Measurements from ENCODE around the gene INTS14. TPM values are rescaled to one million over a fixed set of nuclear protein-coding genes. Genes with fewer than 3 reads are reported as not detected.
A peak's percentile ranks its signal among the peaks of the same experiment; 100 is the strongest.

The INTS14 gene
- total RNA-seq (2022) (50.1 and 55.6 TPM in 2 replicates), Bru-seq, nascent RNA (percentile 83 among the genes with signal in this experiment), BruChase-seq, experiment 1, labeled RNA remaining after a 6-hour chase (percentile 80 among the genes with signal in this experiment), BruChase-seq, experiment 2, labeled RNA remaining after a 2-hour chase (percentile 80 among the genes with signal in this experiment)
- long read RNA-seq, transcript INTS14-201 (12 exons, 2,393 nt) = major isoform, 27 of 80 reads
- long read RNA-seq, transcript INTS14-217 (12 exons, 2,615 nt) = minor isoform, 26 of 80 reads
- long read RNA-seq, partial matches to known transcripts = 8 of 80 reads
- long read RNA-seq, other reads (novel, unspliced or antisense) = 16 of 80 reads

DNA sequence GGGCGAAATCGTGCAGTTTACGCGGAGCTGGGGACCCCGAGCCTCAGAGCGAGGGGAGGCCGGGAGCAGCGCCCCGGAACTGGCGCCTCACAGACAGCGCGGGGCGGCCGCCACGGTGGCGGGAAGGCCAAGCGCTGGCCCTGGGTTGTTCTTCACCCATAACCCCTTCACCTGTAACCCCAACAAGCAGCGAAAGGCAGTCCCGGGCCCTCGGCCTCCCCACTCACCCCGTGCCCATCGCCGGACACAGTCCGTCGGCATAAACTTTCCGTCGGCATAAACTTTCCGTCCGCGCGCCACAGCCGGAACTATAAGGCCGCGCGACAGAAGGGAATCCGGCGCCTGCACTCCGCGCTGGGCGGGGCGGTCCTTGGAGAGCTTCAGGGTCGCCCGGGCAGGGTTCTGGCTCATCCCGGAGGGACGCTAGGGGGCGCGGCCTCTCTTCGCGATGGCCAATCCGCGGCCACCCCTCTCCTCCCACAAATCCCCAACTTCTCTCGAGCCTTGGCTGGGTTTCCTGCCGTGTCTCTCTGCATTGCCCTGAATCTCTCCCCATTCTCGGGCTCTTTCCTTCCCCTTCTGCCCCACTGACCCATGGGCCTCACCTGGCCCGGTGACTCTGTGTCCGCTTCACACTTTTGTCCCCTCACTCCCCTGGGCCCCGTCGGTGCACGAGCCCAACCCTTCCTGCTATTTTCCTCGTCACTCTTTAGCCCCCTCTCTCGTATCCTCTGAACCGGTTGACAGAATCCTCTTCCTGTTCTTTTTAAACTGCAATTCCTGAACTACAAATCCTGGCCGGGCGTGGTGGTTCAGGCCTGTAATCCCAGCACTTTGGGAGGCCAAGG, at the start of gene INTS14:
Gene INTS14, minus strand, starts transcription at position 261 of the 848 bp plus-strand sequence. CDS start 3,751 bp downstream, outside the sequence.
- TF ChIP-seq, protein P1, sequence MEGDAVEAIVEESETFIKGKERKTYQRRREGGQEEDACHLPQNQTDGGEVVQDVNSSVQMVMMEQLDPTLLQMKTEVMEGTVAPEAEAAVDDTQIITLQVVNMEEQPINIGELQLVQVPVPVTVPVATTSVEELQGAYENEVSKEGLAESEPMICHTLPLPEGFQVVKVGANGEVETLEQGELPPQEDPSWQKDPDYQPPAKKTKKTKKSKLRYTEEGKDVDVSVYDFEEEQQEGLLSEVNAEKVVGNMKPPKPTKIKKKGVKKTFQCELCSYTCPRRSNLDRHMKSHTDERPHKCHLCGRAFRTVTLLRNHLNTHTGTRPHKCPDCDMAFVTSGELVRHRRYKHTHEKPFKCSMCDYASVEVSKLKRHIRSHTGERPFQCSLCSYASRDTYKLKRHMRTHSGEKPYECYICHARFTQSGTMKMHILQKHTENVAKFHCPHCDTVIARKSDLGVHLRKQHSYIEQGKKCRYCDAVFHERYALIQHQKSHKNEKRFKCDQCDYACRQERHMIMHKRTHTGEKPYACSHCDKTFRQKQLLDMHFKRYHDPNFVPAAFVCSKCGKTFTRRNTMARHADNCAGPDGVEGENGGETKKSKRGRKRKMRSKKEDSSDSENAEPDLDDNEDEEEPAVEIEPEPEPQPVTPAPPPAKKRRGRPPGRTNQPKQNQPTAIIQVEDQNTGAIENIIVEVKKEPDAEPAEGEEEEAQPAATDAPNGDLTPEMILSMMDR (IDR thresholded peaks at IDR 0.05; ENCODE audit: unreplicated experiment) = peak; percentile 73
- CTCF ChIA-PET = interaction anchor here (0.7 to 1.7 kb wide), 8 partner anchors 10 to 221 kb away, joined by 3 to 5 read pairs (median 4); partner anchors contain the start of gene SLC24A1
- Mint-ChIP-seq H3K9me3 (ENCODE audit: low read depth, unreplicated experiment) (no peaks in the 10 kb centered on the region), H3K27ac (ENCODE audit: unreplicated experiment) (peak within 1 kb of the TSS; percentile 90), H3K4me3 (ENCODE audit: low read depth, unreplicated experiment) (peak within 1 kb of the TSS; percentile 78), H3K27me3 (ENCODE audit: unreplicated experiment) (no peaks in the 10 kb centered on the region), H3K36me3 (ENCODE audit: insufficient read depth, unreplicated experiment) (peaks cover 27% of the 10 kb centered on the region), H3K4me1 (ENCODE audit: low read depth, unreplicated experiment) (peaks cover 11% of the 10 kb centered on the region)
- peak; percentile 99 for DNase-seq
- intact Hi-C loops (cut with micrococcal nuclease; ENCODE audit: unreplicated experiment) = no loop called here
- BruUV-seq (replicated peaks) = no TSS peak

DNA sequence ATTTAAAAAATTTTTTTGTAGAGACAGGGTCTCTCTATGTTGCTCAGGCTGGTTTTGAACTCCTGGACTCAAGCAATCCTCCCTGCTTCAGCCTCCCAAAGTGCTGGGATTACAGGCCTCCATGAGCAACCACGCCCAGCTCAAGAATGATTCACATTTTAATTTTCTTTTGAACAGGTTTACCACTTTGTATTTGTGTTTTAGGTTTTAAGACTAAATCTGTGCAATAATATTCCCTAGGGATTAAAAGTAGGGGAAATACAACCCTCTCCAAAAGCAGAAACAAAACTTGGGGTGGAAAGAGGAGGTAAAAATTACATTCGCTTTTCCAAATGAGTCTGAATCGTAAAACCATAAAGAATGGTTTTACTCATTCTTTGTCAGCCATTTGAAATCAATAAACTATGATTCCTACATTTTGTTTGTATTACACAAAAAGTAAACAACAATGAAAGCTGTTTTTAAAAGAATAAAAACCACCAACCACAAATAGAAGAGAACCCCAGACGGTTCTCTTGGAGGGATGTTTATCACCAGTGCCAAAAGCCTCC, 48.6 kb upstream of the INTS14 start:
- H3K4me3 Mint-ChIP-seq (ENCODE audit: low read depth, unreplicated experiment) = no peak overlapping the region
- intact Hi-C loops (cut with micrococcal nuclease; ENCODE audit: unreplicated experiment) = no loop called here

DNA sequence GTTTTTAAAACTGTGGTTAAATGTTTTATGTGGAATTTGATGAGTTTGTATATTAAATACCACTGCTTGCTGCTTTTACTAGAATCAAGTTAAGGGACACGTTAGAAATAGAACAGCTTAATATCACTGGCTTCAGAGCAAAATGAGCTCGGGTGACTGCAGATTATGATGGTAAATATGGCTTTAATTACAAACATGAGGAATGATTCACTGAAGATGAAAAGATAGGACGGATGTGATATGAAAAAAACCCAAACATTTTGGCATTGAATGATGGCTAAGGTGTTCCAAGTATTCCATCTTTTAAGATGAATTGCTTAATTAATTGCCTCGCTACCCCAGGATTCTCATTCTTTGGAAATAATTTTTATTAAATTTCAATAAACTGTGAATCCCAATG, 44.5 kb upstream of the INTS14 start:
- no peak for DNase-seq
- no peaks in the 10 kb centered on the region for H3K9me3 Mint-ChIP-seq (ENCODE audit: low read depth, unreplicated experiment)
- intact Hi-C loops (cut with micrococcal nuclease; ENCODE audit: unreplicated experiment) = no loop called here
- no peak overlapping the region for H3K4me3 Mint-ChIP-seq (ENCODE audit: low read depth, unreplicated experiment)
- no peak overlapping the region for H3K27ac Mint-ChIP-seq (ENCODE audit: unreplicated experiment)
- H3K27me3 Mint-ChIP-seq (ENCODE audit: unreplicated experiment) = no peaks in the 10 kb centered on the region
- CTCF ChIA-PET = no interaction called here
- peaks cover 22% of the 10 kb centered on the region for H3K4me1 Mint-ChIP-seq (ENCODE audit: low read depth, unreplicated experiment)
- BruUV-seq (replicated peaks) = no TSS peak
- TF ChIP-seq, protein P1 (IDR thresholded peaks at IDR 0.05; ENCODE audit: unreplicated experiment) = no peak
- H3K36me3 Mint-ChIP-seq (ENCODE audit: insufficient read depth, unreplicated experiment) = peaks cover 19% of the 10 kb centered on the region

More for the DNA sequence above, 48.6 kb upstream of the INTS14 start:
- CTCF ChIA-PET = interaction anchor here (0.6 to 1.4 kb wide), 4 partner anchors 8 to 136 kb away, joined by 3 to 5 read pairs (median 4); no protein-coding TSS in a partner anchor
- Mint-ChIP-seq H3K9me3 (ENCODE audit: low read depth, unreplicated experiment) (no peaks in the 10 kb centered on the region), H3K36me3 (ENCODE audit: insufficient read depth, unreplicated experiment) (peaks cover 21% of the 10 kb centered on the region), H3K27ac (ENCODE audit: unreplicated experiment) (no peak overlapping the region), H3K27me3 (ENCODE audit: unreplicated experiment) (no peaks in the 10 kb centered on the region), H3K4me1 (ENCODE audit: low read depth, unreplicated experiment) (peaks cover 8% of the 10 kb centered on the region)
- DNase-seq = no peak
- TSS peak; percentile 11 for BruUV-seq (replicated peaks)
- TF ChIP-seq, protein P1 (IDR thresholded peaks at IDR 0.05; ENCODE audit: unreplicated experiment) = no peak

DNA sequence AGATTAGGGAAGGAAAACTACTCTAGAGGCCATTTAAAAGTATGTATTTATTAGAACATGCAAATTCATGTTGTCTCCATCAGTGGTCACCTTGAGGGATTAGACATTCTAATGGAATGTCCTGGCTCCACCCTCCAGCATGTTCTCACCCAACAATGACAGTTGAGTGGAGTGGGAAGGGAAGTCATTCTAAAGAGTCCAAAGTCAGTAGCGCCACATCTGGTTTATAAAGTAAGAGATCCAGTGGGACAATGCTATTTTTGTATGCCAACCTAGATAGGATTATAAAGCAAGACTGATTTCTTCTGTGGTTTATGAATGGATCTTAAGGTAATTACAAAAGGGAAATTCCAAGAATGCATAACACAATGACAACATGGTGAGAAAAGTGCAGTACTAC, 44.1 kb upstream of the INTS14 start:
- CTCF ChIA-PET = no interaction called here
- Mint-ChIP-seq H3K27me3 (ENCODE audit: unreplicated experiment) (no peaks in the 10 kb centered on the region), H3K9me3 (ENCODE audit: low read depth, unreplicated experiment) (no peaks in the 10 kb centered on the region), H3K4me3 (ENCODE audit: low read depth, unreplicated experiment) (no peak overlapping the region), H3K36me3 (ENCODE audit: insufficient read depth, unreplicated experiment) (peaks cover 16% of the 10 kb centered on the region), H3K27ac (ENCODE audit: unreplicated experiment) (no peak overlapping the region), H3K4me1 (ENCODE audit: low read depth, unreplicated experiment) (peaks cover 22% of the 10 kb centered on the region)
- DNase-seq = peak; percentile 16
- intact Hi-C loops (cut with micrococcal nuclease; ENCODE audit: unreplicated experiment) = no loop called here
- TF ChIP-seq, protein P1 (IDR thresholded peaks at IDR 0.05; ENCODE audit: unreplicated experiment) = no peak
- BruUV-seq (replicated peaks) = no TSS peak
